A549 (cell line): ENCODE results near the gene FLT3LG. TPM values are rescaled to one million over a fixed set of nuclear protein-coding genes. Genes with fewer than 3 reads are reported as not detected.

Source experiments
- ATAC-seq, 2 experiments: fragments of 200-7000 bp in 1 of 2; fragments of >200 bp in 1 of 2; cut with Nextera tagmentation in 1 of 2; cut with Tn5 transposase in 1 of 2; 3 replicates each; pipeline versions ENCODE4 v1.8.0 to v1.9.1; 2018 to 2020; ENCODE audit warnings: mild to moderate bottlenecking in 1 of 2, moderate library complexity in 1 of 2
- CTCF ChIA-PET: fragments of 300-600 bp; sonication (Branson Sonifier 250); formaldehyde crosslinking; extraction: SDS; loops from one replicate; lab custom pipeline; 2021; ENCODE audit warnings: antibody characterized with exemption, inconsistent platforms; lab: Yijun Ruan, JAX
- POLR2A ChIA-PET: fragments of 350-600 bp; formaldehyde crosslinking; extraction: SDS; loops from one replicate; lab custom pipeline; 2021; ENCODE audit warnings: antibody characterized with exemption, inconsistent platforms; lab: Yijun Ruan, JAX
- DNase-seq, 2 experiments: peaks; one replicate each; pipeline versions ENCODE4 v3.0.0 to v3.0.0-alpha.2; 2011 to 2016; ENCODE audit warnings: low read depth in 1 of 2, low spot score in 1 of 2
- FAIRE-seq: peaks from 2 replicates; lab custom pipeline; 2011; peaks lifted over from hg19 to GRCh38; lab: Jason Lieb, UNC
- H3K27ac ChIP-seq, 2 experiments: fragments of >200 bp; sonication (Bioruptor Twin); formaldehyde crosslinking; 3 replicates each; pipeline ENCODE4 v1.5.1; 2016 to 2017
- H3K4me1 ChIP-seq: fragments of >200 bp; sonication (Bioruptor Twin); formaldehyde crosslinking; 3 replicates; pipeline ENCODE4 v1.6.1; 2016
- H3K4me2 ChIP-seq: fragments of >200 bp; sonication (Bioruptor Twin); formaldehyde crosslinking; 3 replicates; pipeline ENCODE4 v1.6.1; 2016
- H3K4me3 ChIP-seq: fragments of >200 bp; sonication (Bioruptor Twin); formaldehyde crosslinking; 3 replicates; pipeline ENCODE4 v1.5.1; 2016
- H3K9me3 ChIP-seq: fragments of >200 bp; sonication (Bioruptor Twin); formaldehyde crosslinking; 3 replicates; pipeline ENCODE4 v1.6.1; 2016
- BHLHE40 ChIP-seq: IDR thresholded peaks from 2 replicates; pipeline ENCODE4 v1.6.1; 2012; ENCODE audit warnings: low read depth, low read length, inconsistent platforms
- CHD4 ChIP-seq: fragments of 200-600 bp; sonication (generic); IDR thresholded peaks from 2 replicates; pipeline ENCODE4 v1.6.1; 2016; ENCODE audit warnings: antibody characterized with exemption, mild to moderate bottlenecking, borderline replicate concordance
- FOSL2 ChIP-seq, 2 experiments: fragments of 450-650 bp in 1 of 2; fragments of >200 bp in 1 of 2; sonication (Bioruptor Twin) in 1 of 2; formaldehyde crosslinking; IDR thresholded peaks; 2 replicates each; pipeline versions ENCODE4 v1.5.0 to v1.6.1; 2016 to 2020; ENCODE audit warnings: mild to moderate bottlenecking in 1 of 2, moderate library complexity in 1 of 2
- FOXS1 ChIP-seq: fragments of 250-450 bp; sonication (Bioruptor Pico); IDR thresholded peaks from 2 replicates; pipeline ENCODE4 v1.5.0; 2020; ENCODE audit warnings: mild to moderate bottlenecking, moderate library complexity
- GATA3 ChIP-seq: IDR thresholded peaks from 2 replicates; pipeline ENCODE4 v1.6.1; 2012; ENCODE audit warnings: borderline replicate concordance
- HDAC2 ChIP-seq: fragments of 200-600 bp; sonication (generic); IDR thresholded peaks from 2 replicates; pipeline ENCODE4 v1.6.1; 2016
- HOXA7 ChIP-seq: fragments of 250-450 bp; sonication (Bioruptor Pico); IDR thresholded peaks from 2 replicates; pipeline ENCODE4 v1.5.0; 2020; ENCODE audit warnings: mild to moderate bottlenecking, moderate library complexity
- HOXB5 ChIP-seq: fragments of 250-450 bp; sonication (Bioruptor Pico); IDR thresholded peaks from 2 replicates; pipeline ENCODE4 v1.5.0; 2020; ENCODE audit warnings: mild to moderate bottlenecking, moderate library complexity
- JUNB ChIP-seq: fragments of >200 bp; sonication (Bioruptor Twin); formaldehyde crosslinking; IDR thresholded peaks from 2 replicates; pipeline ENCODE4 v1.6.1; 2016
- KDM1A ChIP-seq: fragments of 200-600 bp; sonication (generic); IDR thresholded peaks from 2 replicates; pipeline ENCODE4 v1.6.1; 2016; ENCODE audit warnings: low read depth, mild to moderate bottlenecking
- MAZ ChIP-seq: fragments of 150-350 bp; IDR thresholded peaks from 2 replicates; pipeline ENCODE4 v1.6.1; 2014; ENCODE audit warnings: antibody characterized with exemption, low read depth, low read length, borderline replicate concordance
- PBX3 ChIP-seq: IDR thresholded peaks from 2 replicates; pipeline ENCODE4 v1.6.1; 2012
- POLR2AphosphoS2 ChIP-seq: conservative IDR thresholded peaks from 2 replicates; pipeline ENCODE4 v1.6.1; 2012; ENCODE audit warnings: low read length, improper control_type of control experiment, inconsistent platforms
- RAD21 ChIP-seq, 2 experiments: fragments of >200 bp in 1 of 2; sonication (Bioruptor Twin) in 1 of 2; formaldehyde crosslinking in 1 of 2; IDR thresholded peaks in 1 of 2; conservative IDR thresholded peaks in 1 of 2; 2 replicates in 1 of 2; 3 replicates in 1 of 2; pipeline ENCODE4 v1.6.1; 2012 to 2018; ENCODE audit warnings: inconsistent platforms in 1 of 2
- REST ChIP-seq: fragments of 200-600 bp; sonication (generic); IDR thresholded peaks from 2 replicates; pipeline ENCODE4 v1.6.1; 2016; ENCODE audit warnings: antibody characterized with exemption, mild to moderate bottlenecking, moderate library complexity
- RFX5 ChIP-seq: fragments of 450-650 bp; IDR thresholded peaks from 2 replicates; pipeline ENCODE4 v1.7.1; 2014; ENCODE audit warnings: antibody characterized with exemption, mild to moderate bottlenecking, moderate library complexity
- RNF2 ChIP-seq: fragments of 200-600 bp; sonication (generic); IDR thresholded peaks from 2 replicates; pipeline ENCODE4 v1.6.1; 2016; ENCODE audit warnings: low read depth, mild to moderate bottlenecking, antibody characterized with exemption, moderate library complexity, borderline replicate concordance
- ZFP36 ChIP-seq: fragments of 450-650 bp; IDR thresholded peaks from 2 replicates; pipeline ENCODE4 v1.6.1; 2014; ENCODE audit warnings: borderline replicate concordance; ENCODE audit not compliant: partially characterized antibody
- ZNF302 ChIP-seq: fragments of 250-450 bp; sonication (Bioruptor Pico); IDR thresholded peaks from 2 replicates; pipeline ENCODE4 v1.9.0; 2021; ENCODE audit warnings: inconsistent platforms, mild to moderate bottlenecking, moderate library complexity
- WGBS: methylation state at CpG from one replicate; pipeline ENCODE4 v1.1.6; 2017; ENCODE audit errors: missing lambda C conversion rate; 5-methylcytosine and 5-hydroxymethylcytosine counted together
- polyA plus RNA-seq, 4 experiments: library from polyadenylated mRNA; depleted of rRNA in 3 of 4; stranded (reverse); fragments of >200 nt; fragmentation: RNase III in 1 of 4; extraction: RNeasy Plus Mini Kit Qiagen cat#74134 plus additional on column Dnase treatment in 1 of 4; gene quantifications; 2 replicates in 3 of 4; 3 replicates in 1 of 4; pipeline ENCODE4 v1.2.3, GENCODE V29; 2011 to 2017
- TF ChIP-seq, protein P1 (sequence below): fragments of 250-450 bp; sonication (Bioruptor Pico); IDR thresholded peaks from 2 replicates; pipeline ENCODE4 v1.5.0; 2020; ENCODE audit warnings: low read depth, mild to moderate bottlenecking, moderate library complexity
- TF ChIP-seq, protein P2 (sequence below): fragments of >200 bp; sonication (Bioruptor Twin); formaldehyde crosslinking; IDR thresholded peaks from 3 replicates; pipeline ENCODE4 v1.5.1; 2016
- TF ChIP-seq, protein P3 (sequence below): fragments of >200 bp; sonication (Bioruptor Twin); formaldehyde crosslinking; IDR thresholded peaks from 2 replicates; pipeline ENCODE4 v1.6.1; 2016

Gene FLT3LG
- polyA plus RNA-seq, 2 of the 4 experiments (the other 2 are of a cell fraction): 0.58 to 0.99 TPM

DNA sequence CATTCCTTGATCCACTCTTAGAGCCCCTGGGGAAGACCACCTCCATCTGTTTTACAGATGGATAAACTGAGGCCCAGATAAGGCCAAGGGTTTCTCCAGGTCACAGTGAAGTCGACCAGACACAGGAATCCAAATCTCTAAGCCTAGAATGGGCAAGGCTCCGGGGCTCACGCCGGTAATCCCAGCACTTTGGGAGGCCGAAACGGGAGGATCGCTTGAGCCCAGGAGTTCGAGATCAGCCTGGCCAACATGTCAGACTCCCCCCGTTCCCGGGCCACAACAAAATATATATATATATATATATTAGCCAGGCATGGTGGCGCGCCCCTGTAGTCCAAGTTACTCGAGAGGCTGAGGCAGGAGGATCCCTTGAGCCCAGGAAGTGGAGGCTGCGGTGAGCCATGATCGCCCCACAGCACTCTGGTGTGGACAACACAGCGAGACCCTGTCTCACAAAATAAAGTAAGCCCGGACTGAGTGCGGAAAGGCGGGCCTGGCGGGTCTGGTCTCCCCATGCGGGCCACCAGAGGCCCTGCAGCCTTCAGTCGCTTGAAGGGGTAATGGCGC lies 12.8 kb downstream of the FLT3LG start:
- H3K4me1 ChIP-seq: peaks cover 27% of the 10 kb centered on the region
- H3K4me2 ChIP-seq: peak overlapping the region; percentile 62
- ATAC-seq: no peak
- DNase-seq: no peak
- H3K9me3 ChIP-seq: no peaks in the 10 kb centered on the region
- ChIA-PET CTCF (interaction anchor here (0.6 to 3.7 kb wide), 6 partner anchors 7 to 83 kb away, joined by 3 to 23 read pairs (median 6); partner anchors contain the start of gene FLT3LG), POLR2A (interaction anchor here (1.5 kb wide), 1 partner anchor 9 kb away, joined by 12 read pairs; the partner anchor contains the start of gene RPS11)
- peak overlapping the region; percentile 23 for H3K4me3 ChIP-seq
- no peak for FAIRE-seq
- peak overlapping the region; percentile 83 to 87 for H3K27ac ChIP-seq
- 55% methylated on average over 23 of the region's 23 CpGs for WGBS
- TF ChIP-seq, protein P1, sequence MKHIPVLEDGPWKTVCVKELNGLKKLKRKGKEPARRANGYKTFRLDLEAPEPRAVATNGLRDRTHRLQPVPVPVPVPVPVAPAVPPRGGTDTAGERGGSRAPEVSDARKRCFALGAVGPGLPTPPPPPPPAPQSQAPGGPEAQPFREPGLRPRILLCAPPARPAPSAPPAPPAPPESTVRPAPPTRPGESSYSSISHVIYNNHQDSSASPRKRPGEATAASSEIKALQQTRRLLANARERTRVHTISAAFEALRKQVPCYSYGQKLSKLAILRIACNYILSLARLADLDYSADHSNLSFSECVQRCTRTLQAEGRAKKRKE: 0 out of 2 replicates have a peak, but pooled peaks have one; percentile 27
- peak; percentile 81; the same call in 1 of the 2 replicates for TF ChIP-seq CHD4
- no peak for TF ChIP-seq RNF2
- TF ChIP-seq ZNF302 (CRISPR knock-in tag): no peak

DNA sequence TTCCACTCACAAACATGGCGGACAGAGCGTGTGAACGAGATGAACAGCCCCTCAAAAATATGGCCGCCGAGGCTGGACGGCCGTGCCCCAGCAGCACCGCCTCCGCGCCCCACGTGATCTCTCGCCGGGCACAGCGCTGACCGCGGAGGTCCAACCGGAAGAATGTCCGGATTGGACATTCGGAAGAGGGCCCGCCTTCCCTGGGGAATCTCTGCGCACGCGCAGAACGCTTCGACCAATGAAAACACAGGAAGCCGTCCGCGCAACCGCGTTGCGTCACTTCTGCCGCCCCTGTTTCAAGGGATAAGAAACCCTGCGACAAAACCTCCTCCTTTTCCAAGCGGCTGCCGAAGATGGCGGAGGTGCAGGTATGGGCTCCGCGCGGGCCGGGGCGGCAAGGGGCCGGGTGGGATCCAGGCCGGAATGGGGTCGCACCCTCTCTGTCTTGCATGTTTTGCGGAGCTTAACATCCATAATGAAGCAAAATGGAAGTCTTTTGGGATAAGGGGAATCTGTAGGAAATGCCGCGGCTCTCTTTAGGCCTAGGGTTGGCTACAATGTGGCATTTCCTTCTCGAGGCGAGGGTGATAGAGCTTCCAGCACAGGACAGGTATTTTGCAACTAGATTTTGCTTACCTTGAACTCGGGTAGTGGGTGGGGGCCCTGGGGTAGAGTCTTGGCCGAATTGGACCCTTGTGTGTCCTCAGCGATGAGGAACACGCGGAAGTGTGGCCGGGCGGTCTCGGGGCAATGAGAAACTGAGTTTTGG lies 13.4 kb downstream of the FLT3LG start, which contains the start of gene RPL13A:
RPL13A (plus strand) TSS at position 332 of the 769 bp plus-strand sequence; CDS start at position 354, 22 bp downstream.
- ATAC-seq (peak; percentile 83 to 90), FAIRE-seq (peak; percentile 88), DNase-seq (peak; percentile 98 to 100)
- WGBS: 1% methylated on average over 50 of the region's 57 CpGs
- ChIA-PET CTCF (interaction anchor here (0.6 to 2.4 kb wide), 5 partner anchors 8 to 83 kb away, joined by 3 to 11 read pairs (median 3); partner anchors contain the start of gene FLT3LG), POLR2A (interaction anchor here (0.9 to 1.5 kb wide), 6 partner anchors 8 to 153 kb away, joined by 3 to 12 read pairs (median 5); partner anchors contain the start of genes ALDH16A1 and RPS11)
- Histone ChIP-seq H3K4me3 (peak within 1 kb of the TSS; percentile 71), H3K4me1 (peaks cover 29% of the 10 kb centered on the region), H3K27ac (peak within 1 kb of the TSS; percentile 94 to 95), H3K9me3 (no peaks in the 10 kb centered on the region), H3K4me2 (peak within 1 kb of the TSS; percentile 80)
- TF ChIP-seq RFX5: peak; percentile 83; the same call in 1 of the 2 replicates
- TF ChIP-seq KDM1A: no peak
- TF ChIP-seq JUNB: no peak
- TF ChIP-seq, protein P2, sequence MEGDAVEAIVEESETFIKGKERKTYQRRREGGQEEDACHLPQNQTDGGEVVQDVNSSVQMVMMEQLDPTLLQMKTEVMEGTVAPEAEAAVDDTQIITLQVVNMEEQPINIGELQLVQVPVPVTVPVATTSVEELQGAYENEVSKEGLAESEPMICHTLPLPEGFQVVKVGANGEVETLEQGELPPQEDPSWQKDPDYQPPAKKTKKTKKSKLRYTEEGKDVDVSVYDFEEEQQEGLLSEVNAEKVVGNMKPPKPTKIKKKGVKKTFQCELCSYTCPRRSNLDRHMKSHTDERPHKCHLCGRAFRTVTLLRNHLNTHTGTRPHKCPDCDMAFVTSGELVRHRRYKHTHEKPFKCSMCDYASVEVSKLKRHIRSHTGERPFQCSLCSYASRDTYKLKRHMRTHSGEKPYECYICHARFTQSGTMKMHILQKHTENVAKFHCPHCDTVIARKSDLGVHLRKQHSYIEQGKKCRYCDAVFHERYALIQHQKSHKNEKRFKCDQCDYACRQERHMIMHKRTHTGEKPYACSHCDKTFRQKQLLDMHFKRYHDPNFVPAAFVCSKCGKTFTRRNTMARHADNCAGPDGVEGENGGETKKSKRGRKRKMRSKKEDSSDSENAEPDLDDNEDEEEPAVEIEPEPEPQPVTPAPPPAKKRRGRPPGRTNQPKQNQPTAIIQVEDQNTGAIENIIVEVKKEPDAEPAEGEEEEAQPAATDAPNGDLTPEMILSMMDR: no peak
- TF ChIP-seq HOXB5 (CRISPR knock-in tag): peak; percentile 76
- no peak for TF ChIP-seq FOSL2 (IDR thresholded peaks at IDR 0.05)
- TF ChIP-seq FOSL2 (CRISPR knock-in tag; IDR thresholded peaks at IDR 0.05): peak; percentile 38
- TF ChIP-seq HOXA7 (CRISPR knock-in tag): 0 out of 2 replicates have a peak, but pooled peaks have one; percentile 68
- TF ChIP-seq CHD4: no peak
- no peak for TF ChIP-seq BHLHE40
- TF ChIP-seq GATA3: peak; percentile 40; the same call in 1 of the 2 replicates
- TF ChIP-seq ZNF302 (CRISPR knock-in tag): no peak
- TF ChIP-seq REST: peak; percentile 45; the same call in 1 of the 2 replicates
- no peak for TF ChIP-seq FOXS1 (CRISPR knock-in tag)
- TF ChIP-seq MAZ: no peak
- no peak for TF ChIP-seq RAD21 (conservative IDR thresholded peaks at IDR 0.05 in 1 of 2, IDR thresholded peaks at IDR 0.05 in 1 of 2)
- TF ChIP-seq, protein P3, sequence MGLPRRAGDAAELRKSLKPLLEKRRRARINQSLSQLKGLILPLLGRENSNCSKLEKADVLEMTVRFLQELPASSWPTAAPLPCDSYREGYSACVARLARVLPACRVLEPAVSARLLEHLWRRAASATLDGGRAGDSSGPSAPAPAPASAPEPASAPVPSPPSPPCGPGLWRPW: no peak
- TF ChIP-seq PBX3: peak; percentile 29; the same call in 1 of the 2 replicates
- peak; percentile 50; the same call in 1 of the 2 replicates for TF ChIP-seq HDAC2
- no peak; the same call in 1 of the 2 replicates for TF ChIP-seq POLR2AphosphoS2
- TF ChIP-seq ZFP36: no peak
